Measurements from ENCODE around the gene OSBPL2. TPM values are rescaled to one million over a fixed set of nuclear protein-coding genes. Genes with fewer than 3 reads are reported as not detected.

Gene OSBPL2
- total RNA-seq, 4 donors from 2014 or later = 46.9 to 60.8 (median 50.8) TPM

- intact Hi-C loops (cut with DNase I) = loop anchor here (5.0 to 10.0 kb wide), 2 partner anchors 80 to 193 kb away; no protein-coding TSS in a partner anchor
- no peaks in the 10 kb centered on the region for H3K27me3 ChIP-seq
- TF ChIP-seq, protein P1, sequence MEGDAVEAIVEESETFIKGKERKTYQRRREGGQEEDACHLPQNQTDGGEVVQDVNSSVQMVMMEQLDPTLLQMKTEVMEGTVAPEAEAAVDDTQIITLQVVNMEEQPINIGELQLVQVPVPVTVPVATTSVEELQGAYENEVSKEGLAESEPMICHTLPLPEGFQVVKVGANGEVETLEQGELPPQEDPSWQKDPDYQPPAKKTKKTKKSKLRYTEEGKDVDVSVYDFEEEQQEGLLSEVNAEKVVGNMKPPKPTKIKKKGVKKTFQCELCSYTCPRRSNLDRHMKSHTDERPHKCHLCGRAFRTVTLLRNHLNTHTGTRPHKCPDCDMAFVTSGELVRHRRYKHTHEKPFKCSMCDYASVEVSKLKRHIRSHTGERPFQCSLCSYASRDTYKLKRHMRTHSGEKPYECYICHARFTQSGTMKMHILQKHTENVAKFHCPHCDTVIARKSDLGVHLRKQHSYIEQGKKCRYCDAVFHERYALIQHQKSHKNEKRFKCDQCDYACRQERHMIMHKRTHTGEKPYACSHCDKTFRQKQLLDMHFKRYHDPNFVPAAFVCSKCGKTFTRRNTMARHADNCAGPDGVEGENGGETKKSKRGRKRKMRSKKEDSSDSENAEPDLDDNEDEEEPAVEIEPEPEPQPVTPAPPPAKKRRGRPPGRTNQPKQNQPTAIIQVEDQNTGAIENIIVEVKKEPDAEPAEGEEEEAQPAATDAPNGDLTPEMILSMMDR (IDR thresholded peaks at IDR 0.05) = peak; percentile 54 to 96 (median 92)
- TF ChIP-seq POLR2A (IDR thresholded peaks at IDR 0.05) = no peak
- WGBS, 2 donors = 3% methylated on average over 22 to 23 of the region's 24 CpGs
- H3K9me3 ChIP-seq = no peaks in the 10 kb centered on the region
- H3K4me1 ChIP-seq = peaks cover 19 to 23% of the 10 kb centered on the region in 2 donors
- peak; percentile 90 to 93 for DNase-seq
- peak overlapping the region in 2 of 3 donors; percentile 25 to 74 for H3K4me3 ChIP-seq (replicated peaks in 1 of 3)
- peaks cover 13 to 17% of the 10 kb centered on the region in 2 donors for H3K36me3 ChIP-seq
- peak overlapping the region; percentile 85 to 97 (median 96) for H3K27ac ChIP-seq
Observed at GRCh38 chr20:62301773-62302340, 63.5 kb downstream of the OSBPL2 start.

DNA sequence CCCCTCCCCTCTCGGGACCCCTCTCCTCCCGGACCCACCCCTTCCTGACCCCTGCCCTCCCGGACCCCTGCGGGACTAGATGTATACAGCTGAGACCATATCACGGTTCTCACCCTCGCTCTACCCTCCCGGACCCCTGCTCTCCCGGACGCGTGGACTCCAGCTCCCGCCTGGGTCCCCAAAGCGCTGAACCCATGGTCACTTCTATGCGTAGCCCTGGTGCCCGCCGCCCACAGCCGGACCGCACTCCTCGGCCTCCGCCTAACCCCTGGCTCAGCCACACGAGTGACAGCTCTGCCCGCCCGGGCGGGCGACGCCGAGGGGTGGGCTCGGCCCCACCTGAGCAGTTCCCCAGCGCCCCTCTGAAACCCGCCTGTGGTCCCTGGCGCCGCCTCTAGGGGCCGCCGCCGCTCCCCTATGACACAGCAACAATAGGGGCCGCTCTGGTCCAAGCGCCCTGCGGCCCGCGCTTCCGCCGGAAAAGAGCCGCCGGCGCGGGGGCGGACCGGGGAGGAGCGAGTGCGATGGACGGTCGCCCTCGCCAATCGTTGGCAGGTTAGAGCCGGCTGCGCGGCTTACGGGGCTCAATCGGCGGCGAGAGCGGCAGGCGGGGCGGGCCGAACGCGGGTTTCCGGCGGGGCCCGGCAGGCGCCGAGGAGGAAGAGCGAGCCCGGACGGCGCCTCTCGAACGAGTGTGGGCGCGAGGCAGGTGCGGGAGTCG lies 64.2 kb downstream of the OSBPL2 start, which contains the start of gene ADRM1:
TSS of gene ADRM1 (plus strand) at position 657 of the 721 bp plus-strand sequence. CDS start 572 bp downstream, outside the sequence.
- Histone ChIP-seq H3K4me1 (peaks cover 19 to 23% of the 10 kb centered on the region in 2 donors), H3K36me3 (peaks cover 20 to 21% of the 10 kb centered on the region in 2 donors), H3K4me3 (replicated peaks in 1 of 3) (peak within 1 kb of the TSS; percentile 34 to 74 (median 51)), H3K27ac (peak within 1 kb of the TSS; percentile 85 to 97 (median 96)), H3K27me3 (no peaks in the 10 kb centered on the region), H3K9me3 (no peaks in the 10 kb centered on the region)
- intact Hi-C loops (cut with DNase I) = loop anchor here (5.0 to 10.0 kb wide), 2 partner anchors 80 to 192 kb away; no protein-coding TSS in a partner anchor
- peak; percentile 94 to 96 for DNase-seq
- WGBS, 2 donors = 1 to 10% methylated on average over 3 to 44 of the region's 81 CpGs
- TF ChIP-seq, protein P1 (IDR thresholded peaks at IDR 0.05) = peak; percentile 77 to 99 (median 93)
- TF ChIP-seq POLR2A (IDR thresholded peaks at IDR 0.05) = peak in 1 of 2 donors; percentile 77

DNA sequence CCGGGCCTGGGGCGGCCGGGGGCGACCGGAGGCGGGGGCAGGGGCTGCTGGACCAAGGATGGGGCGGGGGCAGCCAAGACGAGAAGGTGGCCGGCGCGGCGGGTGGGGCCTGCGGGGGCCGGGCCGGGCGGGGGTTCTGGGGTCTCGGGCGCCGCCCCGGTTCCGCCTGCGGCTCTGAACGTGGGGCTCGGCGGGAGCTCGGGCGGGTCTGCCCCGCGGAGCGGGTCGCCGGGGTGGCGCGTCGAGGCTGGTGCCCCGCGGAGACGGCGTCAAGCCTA lies 64.7 kb downstream of the OSBPL2 start:
- Histone ChIP-seq H3K4me1 (peaks cover 19 to 23% of the 10 kb centered on the region in 2 donors), H3K27me3 (no peaks in the 10 kb centered on the region), H3K27ac (peak overlapping the region in 2 of 3 donors; percentile 34 to 59), H3K36me3 (peaks cover 25 to 26% of the 10 kb centered on the region in 2 donors), H3K9me3 (no peaks in the 10 kb centered on the region), H3K4me3 (replicated peaks in 1 of 3) (peak overlapping the region; percentile 34 to 74 (median 51))
- DNase-seq = no peak
- no peak for TF ChIP-seq POLR2A (IDR thresholded peaks at IDR 0.05)
- intact Hi-C loops (cut with DNase I) = loop anchor here (5.0 to 10.0 kb wide), 2 partner anchors 79 to 192 kb away; no protein-coding TSS in a partner anchor
- no CpG with 5 or more reads among the region's 39 CpGs for WGBS, 2 donors

GRCh38 chr20:62303340-62304226 lies 65.3 kb downstream of the OSBPL2 start:
- H3K4me3 ChIP-seq (replicated peaks in 1 of 3) = peak overlapping the region; percentile 34 to 74 (median 51)
- peak; percentile 14 to 31 for DNase-seq
- no peaks in the 10 kb centered on the region for H3K9me3 ChIP-seq
- intact Hi-C loops (cut with DNase I) = loop anchor here (5.0 to 10.0 kb wide), 2 partner anchors 79 to 191 kb away; no protein-coding TSS in a partner anchor
- 6 to 7% methylated on average over 6 to 28 of the region's 66 CpGs for WGBS, 2 donors
- TF ChIP-seq POLR2A (IDR thresholded peaks at IDR 0.05) = no peak
- TF ChIP-seq, protein P1 (IDR thresholded peaks at IDR 0.05) = no peak
- no peaks in the 10 kb centered on the region for H3K27me3 ChIP-seq
- H3K27ac ChIP-seq = peak overlapping the region in 2 of 3 donors; percentile 33 to 59
- H3K4me1 ChIP-seq = peaks cover 19 to 23% of the 10 kb centered on the region in 2 donors
- peaks cover 30 to 31% of the 10 kb centered on the region in 2 donors for H3K36me3 ChIP-seq
